ENCODE measurements around the gene RAD51B. TPM values are rescaled to one million over a fixed set of nuclear protein-coding genes. Genes with fewer than 3 reads are reported as not detected.

RAD51B gene
- total RNA-seq, 1 donor from 2014 or later: 28.5 TPM

- no peaks in the 10 kb centered on the region for H3K9me3 ChIP-seq
- no peak overlapping the region for H3K4me3 ChIP-seq
- intact Hi-C loops (cut with DNase I): loop anchor here (5.0 to 10.0 kb wide), 3 partner anchors 73 to 401 kb away; partner anchors contain the start of gene ZFP36L1
- H3K36me3 ChIP-seq: no peaks in the 10 kb centered on the region
- no peak for DNase-seq (ENCODE audit: extremely low spot score in 2 of 2)
- peaks cover 43% of the 10 kb centered on the region for H3K4me1 ChIP-seq
- TF ChIP-seq, protein P1, sequence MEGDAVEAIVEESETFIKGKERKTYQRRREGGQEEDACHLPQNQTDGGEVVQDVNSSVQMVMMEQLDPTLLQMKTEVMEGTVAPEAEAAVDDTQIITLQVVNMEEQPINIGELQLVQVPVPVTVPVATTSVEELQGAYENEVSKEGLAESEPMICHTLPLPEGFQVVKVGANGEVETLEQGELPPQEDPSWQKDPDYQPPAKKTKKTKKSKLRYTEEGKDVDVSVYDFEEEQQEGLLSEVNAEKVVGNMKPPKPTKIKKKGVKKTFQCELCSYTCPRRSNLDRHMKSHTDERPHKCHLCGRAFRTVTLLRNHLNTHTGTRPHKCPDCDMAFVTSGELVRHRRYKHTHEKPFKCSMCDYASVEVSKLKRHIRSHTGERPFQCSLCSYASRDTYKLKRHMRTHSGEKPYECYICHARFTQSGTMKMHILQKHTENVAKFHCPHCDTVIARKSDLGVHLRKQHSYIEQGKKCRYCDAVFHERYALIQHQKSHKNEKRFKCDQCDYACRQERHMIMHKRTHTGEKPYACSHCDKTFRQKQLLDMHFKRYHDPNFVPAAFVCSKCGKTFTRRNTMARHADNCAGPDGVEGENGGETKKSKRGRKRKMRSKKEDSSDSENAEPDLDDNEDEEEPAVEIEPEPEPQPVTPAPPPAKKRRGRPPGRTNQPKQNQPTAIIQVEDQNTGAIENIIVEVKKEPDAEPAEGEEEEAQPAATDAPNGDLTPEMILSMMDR (IDR thresholded peaks at IDR 0.05): no peak
- TF ChIP-seq POLR2A (IDR thresholded peaks at IDR 0.05) (no peak), POLR2AphosphoS5 (IDR thresholded peaks at IDR 0.05; ENCODE audit: insufficient read depth in 1 of 2, low read depth in 1 of 2) (no peak)
- H3K27ac ChIP-seq: peak overlapping the region; percentile 77
- no peaks in the 10 kb centered on the region for H3K27me3 ChIP-seq
These were observed 571.9 kb downstream of the RAD51B start for GRCh38 chr14:68391311-68392014.

- intact Hi-C loops (cut with DNase I): loop anchor here (5.0 to 10.0 kb wide), 3 partner anchors 72 to 400 kb away; partner anchors contain the start of gene ZFP36L1
- peaks cover 52% of the 10 kb centered on the region for H3K4me1 ChIP-seq
- no peak for DNase-seq (ENCODE audit: extremely low spot score in 2 of 2)
- peak overlapping the region; percentile 77 for H3K27ac ChIP-seq
- H3K27me3 ChIP-seq: no peaks in the 10 kb centered on the region
- no peak overlapping the region for H3K4me3 ChIP-seq
- no peaks in the 10 kb centered on the region for H3K9me3 ChIP-seq
- no peak for TF ChIP-seq POLR2AphosphoS5 (IDR thresholded peaks at IDR 0.05; ENCODE audit: insufficient read depth in 1 of 2, low read depth in 1 of 2)
- TF ChIP-seq, protein P1 (IDR thresholded peaks at IDR 0.05): no peak
- TF ChIP-seq POLR2A (IDR thresholded peaks at IDR 0.05): no peak
- no peaks in the 10 kb centered on the region for H3K36me3 ChIP-seq
These were observed 573.0 kb downstream of the RAD51B start for GRCh38 chr14:68392393-68393141.

- DNase-seq (ENCODE audit: extremely low spot score in 2 of 2): no peak
- no peaks in the 10 kb centered on the region for H3K27me3 ChIP-seq
- H3K4me1 ChIP-seq: peaks cover 59% of the 10 kb centered on the region
- no peak overlapping the region for H3K4me3 ChIP-seq
- peak overlapping the region; percentile 77 for H3K27ac ChIP-seq
- TF ChIP-seq POLR2A (IDR thresholded peaks at IDR 0.05) (no peak), POLR2AphosphoS5 (IDR thresholded peaks at IDR 0.05; ENCODE audit: insufficient read depth in 1 of 2, low read depth in 1 of 2) (no peak)
- TF ChIP-seq, protein P1 (IDR thresholded peaks at IDR 0.05): no peak
- no peaks in the 10 kb centered on the region for H3K36me3 ChIP-seq
- no peaks in the 10 kb centered on the region for H3K9me3 ChIP-seq
- intact Hi-C loops (cut with DNase I): loop anchor here (5.0 to 10.0 kb wide), 3 partner anchors 72 to 399 kb away; partner anchors contain the start of gene ZFP36L1
These were observed 573.7 kb downstream of the RAD51B start for GRCh38 chr14:68393259-68393658.

DNA sequence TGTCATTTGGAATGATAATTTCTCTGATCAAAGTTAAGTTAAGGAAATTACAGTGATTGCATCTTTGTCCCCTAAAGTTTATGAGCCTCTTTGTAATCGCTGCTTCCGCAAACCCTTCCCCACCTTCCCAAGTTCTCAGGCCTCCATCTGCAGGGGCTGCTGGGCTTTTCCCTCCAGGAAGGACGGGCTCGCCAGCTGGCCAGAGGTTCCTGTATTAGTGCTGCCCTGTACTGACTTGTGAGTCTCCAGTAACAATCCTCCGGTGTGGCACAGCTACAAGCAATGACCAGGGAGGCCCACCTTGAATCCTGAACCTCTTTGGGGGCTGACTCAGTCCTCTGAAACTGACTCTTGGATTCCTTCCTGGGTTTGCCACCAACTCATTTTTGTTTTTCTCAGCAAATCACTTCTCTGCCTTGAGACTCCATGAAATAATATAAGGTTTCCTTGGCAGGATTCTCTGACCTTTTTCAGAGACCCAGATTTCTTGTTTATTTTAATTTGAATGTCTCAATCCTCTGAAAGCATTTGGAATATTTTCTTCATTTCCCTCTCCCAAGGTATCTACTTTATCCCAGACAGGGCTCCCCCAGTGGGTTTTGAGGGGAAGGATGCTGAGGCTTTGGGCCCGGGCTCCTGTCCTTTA lies 574.7 kb downstream of the RAD51B start:
- Histone ChIP-seq H3K9me3 (no peaks in the 10 kb centered on the region), H3K27ac (peak overlapping the region; percentile 77), H3K4me1 (peaks cover 64% of the 10 kb centered on the region), H3K36me3 (no peaks in the 10 kb centered on the region), H3K27me3 (no peaks in the 10 kb centered on the region), H3K4me3 (no peak overlapping the region)
- intact Hi-C loops (cut with DNase I): loop anchor here (5.0 to 10.0 kb wide), 3 partner anchors 71 to 398 kb away; partner anchors contain the start of gene ZFP36L1
- no peak for DNase-seq (ENCODE audit: extremely low spot score in 2 of 2)
- TF ChIP-seq POLR2AphosphoS5 (IDR thresholded peaks at IDR 0.05; ENCODE audit: insufficient read depth in 1 of 2, low read depth in 1 of 2) (no peak), POLR2A (IDR thresholded peaks at IDR 0.05) (no peak)
- TF ChIP-seq, protein P1 (IDR thresholded peaks at IDR 0.05): no peak

All from vagina (tissue), 2 donors.